Neural cell (in vitro differentiated cells): ENCODE measurements around the gene PCDH1. TPM values are rescaled to one million over a fixed set of nuclear protein-coding genes. Genes with fewer than 3 reads are reported as not detected.

ENCODE experiments used
- H2AFZ ChIP-seq: fragments of 200-600, 300-800 bp; sonication (generic), shearing (Covaris generic); 2 replicates; pipeline ENCODE4 v1.6.0; 2014; ENCODE audit warnings: low read depth, mild to moderate bottlenecking, antibody characterized with exemption, low read length, moderate library complexity
- H3F3A ChIP-seq: fragments of 200-600 bp; shearing (Covaris generic); 2 replicates; pipeline ENCODE4 v1.6.1; 2016; ENCODE audit warnings: mild to moderate bottlenecking, moderate library complexity, mixed read lengths, antibody characterized with exemption, low read length; ENCODE audit not compliant: insufficient read depth, poor library complexity, severe bottlenecking
- H3K27ac ChIP-seq: fragments of 200-600, 300-800 bp; sonication (generic), shearing (Covaris generic); 2 replicates; pipeline ENCODE4 v1.5.1; 2014; ENCODE audit warnings: mild to moderate bottlenecking, low read length, moderate library complexity
- H3K27me3 ChIP-seq: fragments of 300-800, 200-600 bp; sonication (generic), shearing (Covaris generic); 2 replicates; pipeline ENCODE4 v1.6.0; 2014; ENCODE audit warnings: mild to moderate bottlenecking, low read depth, low read length, moderate library complexity; ENCODE audit not compliant: insufficient read depth
- H3K36me3 ChIP-seq: fragments of 300-800, 200-600 bp; sonication (generic), shearing (Covaris generic); 2 replicates; pipeline ENCODE4 v1.5.1; 2014; ENCODE audit warnings: mild to moderate bottlenecking, antibody characterized with exemption, low read length, moderate library complexity; ENCODE audit not compliant: insufficient read depth
- H3K4me2 ChIP-seq: fragments of 300-800, 200-600 bp; sonication (generic), shearing (Covaris generic); 2 replicates; pipeline ENCODE4 v1.6.0; 2014; ENCODE audit warnings: mild to moderate bottlenecking, low read length
- H3K4me3 ChIP-seq: fragments of 300-800, 200-600 bp; sonication (generic), shearing (Covaris generic); 2 replicates; pipeline ENCODE4 v1.5.1; 2014; ENCODE audit warnings: mild to moderate bottlenecking, low read length, moderate library complexity
- H3K79me2 ChIP-seq: fragments of 200-600 bp; shearing (Covaris generic); replicated peaks from 2 replicates; pipeline ENCODE4 v1.6.0; 2014; ENCODE audit warnings: mild to moderate bottlenecking, low read length, moderate library complexity; ENCODE audit not compliant: insufficient read depth
- H3K9ac ChIP-seq: fragments of 300-800, 200-600 bp; sonication (generic), shearing (Covaris generic); 2 replicates; pipeline ENCODE4 v1.6.1; 2016; ENCODE audit warnings: mild to moderate bottlenecking, low read length, mixed read lengths
- H3K9me2 ChIP-seq: fragments of 200-600 bp; shearing (Covaris generic); 2 replicates; pipeline ENCODE4 v1.6.1; 2016; ENCODE audit warnings: mild to moderate bottlenecking, low read length, mixed read lengths; ENCODE audit not compliant: insufficient read depth
- H3K9me3 ChIP-seq: fragments of 200-600, 300-800 bp; sonication (generic), shearing (Covaris generic); 2 replicates; pipeline ENCODE4 v1.6.1; 2016; ENCODE audit warnings: mild to moderate bottlenecking, mixed run types, low read length, moderate library complexity, mixed read lengths
- H4K20me1 ChIP-seq: fragments of 200-600 bp; shearing (Covaris generic); 2 replicates; pipeline ENCODE4 v1.6.1; 2016; ENCODE audit warnings: mild to moderate bottlenecking, mixed run types; ENCODE audit not compliant: insufficient read depth
- EP300 ChIP-seq: fragments of 450-650 bp; conservative IDR thresholded peaks from 2 replicates; pipeline ENCODE4 v1.6.1; 2014; ENCODE audit warnings: antibody characterized with exemption, mild to moderate bottlenecking, moderate library complexity; ENCODE audit not compliant: poor library complexity, severe bottlenecking
- EZH2 ChIP-seq: fragments of 200-600, 300-800 bp; shearing (Covaris generic), sonication (generic); IDR thresholded peaks from 2 replicates; pipeline ENCODE4 v1.6.1; 2014; ENCODE audit warnings: antibody characterized with exemption, low read length, borderline replicate concordance, mild to moderate bottlenecking; ENCODE audit not compliant: insufficient read depth, poor library complexity, severe bottlenecking
- MXI1 ChIP-seq: fragments of 450-650 bp; conservative IDR thresholded peaks from 2 replicates; pipeline ENCODE4 v1.6.1; 2014; ENCODE audit warnings: antibody characterized with exemption, mild to moderate bottlenecking; ENCODE audit not compliant: poor library complexity, severe bottlenecking
- POLR2AphosphoS5 ChIP-seq: IDR thresholded peaks from 2 replicates; pipeline ENCODE4 v1.6.1; 2012
- RAD21 ChIP-seq: fragments of 450-650 bp; conservative IDR thresholded peaks from 2 replicates; pipeline ENCODE4 v1.6.1; 2014; ENCODE audit warnings: antibody characterized with exemption, mild to moderate bottlenecking, moderate library complexity
- REST ChIP-seq: IDR thresholded peaks from 2 replicates; pipeline ENCODE4 v1.6.1; 2012; ENCODE audit warnings: borderline replicate concordance
- SMC3 ChIP-seq: fragments of 450-650 bp; conservative IDR thresholded peaks from 2 replicates; pipeline ENCODE4 v1.6.1; 2014; ENCODE audit warnings: antibody characterized with exemption, mild to moderate bottlenecking, moderate library complexity; ENCODE audit not compliant: poor library complexity
- TAF1 ChIP-seq: IDR thresholded peaks from 2 replicates; pipeline ENCODE4 v1.6.1; 2012; ENCODE audit warnings: low read depth
- polyA plus RNA-seq: library from polyadenylated mRNA; depleted of rRNA; stranded (reverse); fragments of >200 nt; gene quantifications from 2 replicates; pipeline ENCODE4 v1.2.3, GENCODE V29; 2014
- TF ChIP-seq, protein P1 (sequence below): fragments of 450-650 bp; IDR thresholded peaks from 2 replicates; pipeline ENCODE4 v1.5.1; 2014; ENCODE audit warnings: antibody characterized with exemption, mild to moderate bottlenecking, moderate library complexity; ENCODE audit not compliant: poor library complexity, severe bottlenecking

PCDH1 gene
- polyA plus RNA-seq, 1 donor from 2014 or later = 13.9 TPM

DNA sequence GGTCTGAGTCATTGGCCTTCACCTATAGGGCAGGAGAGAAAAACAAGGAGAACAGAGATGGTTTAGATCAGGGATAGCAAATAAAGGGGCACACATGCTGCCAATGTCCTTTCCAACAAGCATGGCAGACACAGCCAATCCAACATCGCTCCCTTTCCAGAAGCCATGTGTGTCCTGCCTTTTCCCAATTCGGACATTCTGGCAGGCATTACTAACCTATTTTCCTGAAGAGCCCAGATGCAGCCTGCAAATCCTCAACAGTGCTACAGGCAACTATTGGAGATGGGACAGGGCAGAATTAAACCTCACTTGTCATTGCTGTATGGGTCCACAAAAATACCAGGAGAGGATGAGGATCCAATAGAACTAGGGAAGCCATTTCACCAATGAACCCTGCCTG, 12.8 kb downstream of the PCDH1 start:
- no peaks in the 10 kb centered on the region for H3K36me3 ChIP-seq
- H3K9me2 ChIP-seq = no peaks in the 10 kb centered on the region
- H2AFZ ChIP-seq = no peak overlapping the region
- no peaks in the 10 kb centered on the region for H3K9me3 ChIP-seq
- H3K27me3 ChIP-seq = no peaks in the 10 kb centered on the region
- no peak overlapping the region for H3K9ac ChIP-seq
- TF ChIP-seq, protein P1, sequence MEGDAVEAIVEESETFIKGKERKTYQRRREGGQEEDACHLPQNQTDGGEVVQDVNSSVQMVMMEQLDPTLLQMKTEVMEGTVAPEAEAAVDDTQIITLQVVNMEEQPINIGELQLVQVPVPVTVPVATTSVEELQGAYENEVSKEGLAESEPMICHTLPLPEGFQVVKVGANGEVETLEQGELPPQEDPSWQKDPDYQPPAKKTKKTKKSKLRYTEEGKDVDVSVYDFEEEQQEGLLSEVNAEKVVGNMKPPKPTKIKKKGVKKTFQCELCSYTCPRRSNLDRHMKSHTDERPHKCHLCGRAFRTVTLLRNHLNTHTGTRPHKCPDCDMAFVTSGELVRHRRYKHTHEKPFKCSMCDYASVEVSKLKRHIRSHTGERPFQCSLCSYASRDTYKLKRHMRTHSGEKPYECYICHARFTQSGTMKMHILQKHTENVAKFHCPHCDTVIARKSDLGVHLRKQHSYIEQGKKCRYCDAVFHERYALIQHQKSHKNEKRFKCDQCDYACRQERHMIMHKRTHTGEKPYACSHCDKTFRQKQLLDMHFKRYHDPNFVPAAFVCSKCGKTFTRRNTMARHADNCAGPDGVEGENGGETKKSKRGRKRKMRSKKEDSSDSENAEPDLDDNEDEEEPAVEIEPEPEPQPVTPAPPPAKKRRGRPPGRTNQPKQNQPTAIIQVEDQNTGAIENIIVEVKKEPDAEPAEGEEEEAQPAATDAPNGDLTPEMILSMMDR = no peak
- no peak for TF ChIP-seq RAD21
- no peak for TF ChIP-seq EZH2
- TF ChIP-seq TAF1 = no peak
- TF ChIP-seq SMC3 = no peak
- TF ChIP-seq REST = no peak
- no peak overlapping the region for H3K4me3 ChIP-seq
- H4K20me1 ChIP-seq = peaks cover 27% of the 10 kb centered on the region
- no peak overlapping the region for H3K4me2 ChIP-seq
- peaks cover 19% of the 10 kb centered on the region for H3K79me2 ChIP-seq
- no peak overlapping the region for H3K27ac ChIP-seq
- no peaks in the 10 kb centered on the region for H3F3A ChIP-seq

DNA sequence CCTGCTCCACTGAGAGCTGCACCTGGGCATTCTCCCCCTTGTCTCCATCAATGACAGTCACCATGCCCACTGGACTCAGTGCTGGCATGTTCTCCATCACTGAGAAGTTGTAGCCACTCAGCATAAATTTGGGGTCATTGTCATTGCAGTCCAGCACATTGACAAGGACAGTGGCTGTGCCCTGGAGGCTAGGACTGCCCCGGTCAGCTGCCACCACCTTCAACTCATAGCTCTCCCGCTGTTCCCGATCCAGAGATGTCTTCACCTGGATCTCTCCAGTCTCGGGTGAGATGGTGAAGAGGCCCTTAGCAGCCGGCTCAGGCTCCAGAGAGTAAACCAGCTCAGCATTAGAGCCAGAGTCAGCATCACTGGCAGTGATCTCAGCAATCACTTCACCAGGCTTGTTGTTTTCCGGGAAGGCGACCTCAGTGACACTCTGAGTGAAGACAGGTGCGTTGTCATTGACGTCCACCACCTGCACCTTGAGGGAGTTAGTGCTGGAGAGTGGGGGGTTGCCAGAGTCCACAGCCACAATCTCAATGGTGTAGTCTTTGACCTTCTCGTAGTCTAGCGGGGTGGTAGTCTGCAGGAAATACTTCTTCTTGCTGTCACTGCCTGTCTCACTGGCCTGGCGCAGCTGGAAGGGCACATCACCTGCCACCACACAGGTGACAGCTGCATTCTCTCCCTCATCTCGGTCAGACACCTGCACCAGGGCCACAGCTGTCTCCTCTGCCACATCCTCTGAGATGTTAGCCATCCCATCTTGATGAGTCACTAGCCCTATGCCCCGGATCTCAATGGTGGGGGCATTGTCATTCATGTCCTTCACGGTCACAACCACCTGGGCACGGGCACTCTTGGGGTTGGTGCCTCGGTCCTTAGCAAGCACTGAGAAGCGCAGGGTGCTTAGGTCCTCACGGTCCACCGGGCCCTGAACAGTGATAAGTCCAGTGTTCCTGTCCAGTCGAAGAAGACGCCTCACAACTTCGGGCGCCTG, 13.5 kb downstream of the PCDH1 start:
- Histone ChIP-seq H2AFZ (no peak overlapping the region), H3K27ac (no peak overlapping the region), H3K9me2 (no peaks in the 10 kb centered on the region), H3K9me3 (no peaks in the 10 kb centered on the region), H3K9ac (no peak overlapping the region), H3K36me3 (no peaks in the 10 kb centered on the region), H4K20me1 (peaks cover 26% of the 10 kb centered on the region), H3K79me2 (peaks cover 11% of the 10 kb centered on the region), H3F3A (no peaks in the 10 kb centered on the region), H3K4me2 (no peak overlapping the region), H3K4me3 (no peak overlapping the region), H3K27me3 (no peaks in the 10 kb centered on the region)
- no peak for TF ChIP-seq REST
- no peak for TF ChIP-seq POLR2AphosphoS5
- no peak for TF ChIP-seq TAF1
- TF ChIP-seq, protein P1 = no peak
- TF ChIP-seq MXI1 = no peak
- no peak for TF ChIP-seq EP300
- TF ChIP-seq EZH2 = no peak
- no peak for TF ChIP-seq SMC3
- no peak for TF ChIP-seq RAD21
